IMR-90 (cell line): ENCODE data around the gene CA9. TPM values are rescaled to one million over a fixed set of nuclear protein-coding genes. Genes with fewer than 3 reads are reported as not detected.

Source experiments
- ATAC-seq: fragments of 200-7000 bp; cut with Tn5 transposase; 2 replicates; pipeline ENCODE4 v1.9.1; 2020; ENCODE audit warnings: low read depth, mild to moderate bottlenecking, moderate library complexity
- BruUV-seq: library from RNA; stranded (reverse); fragments of 400-500 nt; replicated peaks from 2 replicates; lab custom pipeline; 2021; lab: Mats Ljungman, UMichigan
- CTCF ChIA-PET: fragments of 300-600 bp; formaldehyde crosslinking; extraction: SDS; loops from one replicate; lab custom pipeline; 2021; ENCODE audit warnings: antibody characterized with exemption; lab: Yijun Ruan, JAX
- POLR2A ChIA-PET: fragments of 300-600 bp; sonication (Branson Sonifier 250); formaldehyde crosslinking; loops from one replicate; lab custom pipeline; 2022; ENCODE audit warnings: antibody characterized with exemption; ENCODE audit not compliant: unreplicated experiment; lab: Charles Lee
- DNase-seq: peaks from one replicate; pipeline ENCODE4 v3.0.0; 2013
- H2AFZ ChIP-seq: replicated peaks from 2 replicates; pipeline ENCODE3; 2013; ENCODE audit warnings: low read length, mild to moderate bottlenecking; ENCODE audit not compliant: poor library complexity
- H2AK5ac ChIP-seq: 2 replicates; pipeline ENCODE4 v1.6.1; 2013; ENCODE audit warnings: low read depth, low read length, inconsistent platforms
- H2AK9ac ChIP-seq: replicated peaks from 2 replicates; pipeline ENCODE3; 2013; ENCODE audit warnings: mild to moderate bottlenecking, low read depth, low read length, moderate library complexity; ENCODE audit not compliant: poor library complexity
- H2BK120ac ChIP-seq: 2 replicates; pipeline ENCODE4 v1.6.1; 2013; ENCODE audit warnings: low read depth, low read length, inconsistent platforms
- H2BK15ac ChIP-seq: 3 replicates; pipeline ENCODE4 v1.6.1; 2013; ENCODE audit warnings: low read depth, low read length, inconsistent platforms
- H2BK20ac ChIP-seq: 2 replicates; pipeline ENCODE4 v1.6.1; 2013; ENCODE audit warnings: low read depth, mild to moderate bottlenecking, inconsistent platforms, low read length, moderate library complexity
- H2BK5ac ChIP-seq: 2 replicates; pipeline ENCODE4 v1.6.1; 2013; ENCODE audit warnings: mild to moderate bottlenecking, low read depth, low read length, inconsistent platforms; ENCODE audit not compliant: poor library complexity, severe bottlenecking
- H3K14ac ChIP-seq: replicated peaks from 2 replicates; pipeline ENCODE4 v1.6.1; 2013; ENCODE audit warnings: low read depth, low read length, inconsistent platforms
- H3K18ac ChIP-seq: 2 replicates; pipeline ENCODE4 v1.6.1; 2013; ENCODE audit warnings: low read depth, low read length, control low read depth
- H3K23ac ChIP-seq: 2 replicates; pipeline ENCODE4 v1.6.1; 2013; ENCODE audit warnings: low read depth, low read length, inconsistent platforms
- H3K27ac ChIP-seq: 2 replicates; pipeline ENCODE4 v1.5.1; 2013; ENCODE audit warnings: mild to moderate bottlenecking, control low read depth, low read length; ENCODE audit not compliant: insufficient read depth
- H3K27me3 ChIP-seq: 2 replicates; pipeline ENCODE4 v1.6.1; 2013; ENCODE audit warnings: low read length; ENCODE audit not compliant: control insufficient read depth, insufficient read depth
- H3K36me3 ChIP-seq: 2 replicates; pipeline ENCODE4 v1.6.1; 2013; ENCODE audit warnings: low read length, mixed read lengths; ENCODE audit not compliant: control insufficient read depth, insufficient read depth
- H3K4ac ChIP-seq: 2 replicates; pipeline ENCODE4 v1.6.1; 2013; ENCODE audit warnings: low read depth, low read length, inconsistent platforms
- H3K4me1 ChIP-seq: 2 replicates; pipeline ENCODE4 v1.6.1; 2013; ENCODE audit warnings: low read length, mixed read lengths; ENCODE audit not compliant: control insufficient read depth, insufficient read depth
- H3K4me2 ChIP-seq: 2 replicates; pipeline ENCODE4 v1.6.1; 2013; ENCODE audit warnings: low read depth, mild to moderate bottlenecking, control low read depth, low read length, moderate library complexity
- H3K4me3 ChIP-seq: 2 replicates; pipeline ENCODE4 v1.5.1; 2013; ENCODE audit warnings: low read depth, mild to moderate bottlenecking, control low read depth, low read length, moderate library complexity; ENCODE audit not compliant: insufficient read depth
- H3K56ac ChIP-seq: 2 replicates; pipeline ENCODE4 v1.6.1; 2013; ENCODE audit warnings: low read length, inconsistent platforms; ENCODE audit not compliant: insufficient read depth; ENCODE audit errors: extremely low read depth
- H3K79me1 ChIP-seq, 2 experiments: 2 replicates each; pipeline ENCODE4 v1.6.1; 2013; ENCODE audit warnings: low read length in 2 of 2, inconsistent platforms in 1 of 2, low read depth in 1 of 2
- H3K9ac ChIP-seq: 2 replicates; pipeline ENCODE4 v1.6.1; 2013; ENCODE audit warnings: low read depth, low read length, control low read depth
- H3K9me1 ChIP-seq: 2 replicates; pipeline ENCODE4 v1.6.1; 2013; ENCODE audit warnings: low read length, inconsistent platforms; ENCODE audit not compliant: insufficient read depth
- H3K9me3 ChIP-seq: 2 replicates; pipeline ENCODE4 v1.6.1; 2013; ENCODE audit warnings: low read length; ENCODE audit not compliant: control insufficient read depth, insufficient read depth
- H4K20me1 ChIP-seq: 2 replicates; pipeline ENCODE4 v1.6.1; 2013; ENCODE audit warnings: low read length, inconsistent platforms; ENCODE audit not compliant: insufficient read depth
- H4K5ac ChIP-seq: 2 replicates; pipeline ENCODE4 v1.6.1; 2013; ENCODE audit warnings: mild to moderate bottlenecking, low read depth, low read length, control low read depth
- H4K8ac ChIP-seq, 2 experiments: 2 replicates each; pipeline ENCODE4 v1.6.1; 2013; ENCODE audit warnings: low read depth in 2 of 2, low read length in 2 of 2, control low read depth in 1 of 2, inconsistent platforms in 1 of 2
- H4K91ac ChIP-seq: 2 replicates; pipeline ENCODE4 v1.6.1; 2013; ENCODE audit warnings: low read depth, low read length, inconsistent platforms; ENCODE audit not compliant: insufficient read depth
- BHLHE40 ChIP-seq: fragments of 150-350 bp; IDR thresholded peaks from 2 replicates; pipeline ENCODE4 v1.6.1; 2016; ENCODE audit warnings: mild to moderate bottlenecking, low read depth, low read length
- CHD1 ChIP-seq: IDR thresholded peaks from 2 replicates; pipeline ENCODE4 v1.6.1; 2012; ENCODE audit warnings: low read depth, low read length, improper control_type of control experiment
- MXI1 ChIP-seq: IDR thresholded peaks from 2 replicates; pipeline ENCODE4 v1.6.1; 2012; ENCODE audit warnings: low read depth, mild to moderate bottlenecking, low read length, moderate library complexity, borderline replicate concordance
- POLR2A ChIP-seq: IDR thresholded peaks from 2 replicates; pipeline ENCODE4 v1.6.1; 2012; ENCODE audit warnings: mild to moderate bottlenecking, low read depth, low read length
- RCOR1 ChIP-seq: IDR thresholded peaks from 2 replicates; pipeline ENCODE4 v1.6.1; 2012; ENCODE audit warnings: mild to moderate bottlenecking, low read length, improper control_type of control experiment; ENCODE audit not compliant: insufficient replicate concordance
- SMC3 ChIP-seq: fragments of 150-350 bp; IDR thresholded peaks from 2 replicates; pipeline ENCODE4 v1.6.1; 2016; ENCODE audit warnings: low read depth, mild to moderate bottlenecking, antibody characterized with exemption, low read length, moderate library complexity
- WGBS, 2 experiments: methylation state at CpG; one replicate each; pipeline versions ENCODE4 v1.1.5 to v1.1.7; 2013; ENCODE audit warnings: missing lambda C conversion rate in 2 of 2; ENCODE audit not compliant: insufficient read length in 1 of 2; ENCODE audit errors: extremely low coverage in 2 of 2; 5-methylcytosine and 5-hydroxymethylcytosine counted together
- dilution Hi-C: fragments of 300-500 bp; cut with HindIII; formaldehyde crosslinking; loops from one replicate; pipeline ENCODE4 v1.14.3; 2018; ENCODE audit warnings: low sequenced_read_pairs; ENCODE audit not compliant: unreplicated experiment
- in situ Hi-C: fragments of 300-500 bp; cut with MboI; formaldehyde crosslinking; loops from 3 replicates; pipeline ENCODE4 v1.14.3; 2019; ENCODE audit warnings: low sequenced_read_pairs, inconsistent platforms, mixed read lengths
- intact Hi-C: fragments of 100-400 bp; cut with micrococcal nuclease; formaldehyde crosslinking; loops from 2 replicates; pipeline ENCODE4 v1.10.0; 2022
- polyA plus RNA-seq, 3 experiments: library from polyadenylated mRNA; depleted of rRNA; stranded (reverse); fragments of >200 nt; gene quantifications; 2 replicates each; pipeline ENCODE4 v1.2.3, GENCODE V29; 2012; ENCODE audit warnings: low replicate concordance in 1 of 3
- total RNA-seq: library from RNA; depleted of rRNA; stranded (reverse); fragments of >200 nt; gene quantifications from 2 replicates; pipeline ENCODE4 v1.2.3, GENCODE V29; 2012
- TF ChIP-seq, protein P1 (sequence below): conservative IDR thresholded peaks from 2 replicates; pipeline ENCODE4 v1.5.1; 2012; ENCODE audit warnings: mild to moderate bottlenecking, low read depth, low read length, improper control_type of control experiment

The CA9 gene
- total and polyA plus RNA-seq, 2 of the 4 experiments (the other 2 are of a cell fraction): 0.54 to 3.9 TPM

DNA sequence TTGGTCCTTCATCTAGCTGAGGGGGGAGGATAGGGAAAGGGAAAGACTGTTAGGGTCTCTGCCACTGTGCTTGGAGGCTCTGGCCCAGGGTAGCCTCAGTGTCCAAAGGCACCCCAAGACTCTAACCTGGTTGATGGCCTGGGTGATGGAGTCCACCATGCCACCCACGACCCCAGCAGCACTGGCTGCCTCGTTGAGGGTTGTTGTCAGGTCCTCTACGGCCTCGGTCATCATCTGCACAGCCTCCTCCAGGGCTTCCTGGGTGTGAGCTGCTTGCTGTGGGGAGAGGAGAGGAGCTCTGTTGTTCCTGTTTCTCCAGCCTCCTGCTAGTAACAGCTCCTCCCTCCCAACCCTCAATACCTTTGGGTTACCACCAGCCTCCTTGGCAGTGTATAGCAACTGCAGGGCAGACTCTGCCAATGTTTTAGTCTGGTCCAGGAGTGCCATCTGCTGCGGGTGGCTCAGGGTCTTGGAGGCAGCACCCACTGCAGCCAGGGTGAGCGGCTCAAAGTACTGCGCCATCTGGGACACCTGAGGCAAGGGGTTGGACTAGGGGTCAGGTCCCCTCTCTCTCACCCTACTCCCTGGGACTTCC lies 32.2 kb downstream of the CA9 start:
- no peaks in the 10 kb centered on the region for H3K27me3 ChIP-seq
- ATAC-seq: no peak
- no peaks in the 10 kb centered on the region for H3K9me3 ChIP-seq
- H2AK9ac ChIP-seq: no peak overlapping the region
- H3K4me3 ChIP-seq: no peak overlapping the region
- H4K5ac ChIP-seq: no peak overlapping the region
- CTCF ChIA-PET: interaction anchor here (1.2 kb wide), 1 partner anchor 9 kb away, joined by 3 read pairs; no protein-coding TSS in a partner anchor
- no peaks in the 10 kb centered on the region for H3K4me1 ChIP-seq
- POLR2A ChIA-PET: no interaction called here
- H3K56ac ChIP-seq: no peak overlapping the region
- no peak overlapping the region for H3K18ac ChIP-seq
- no peak overlapping the region for H2BK15ac ChIP-seq
- no peak overlapping the region for H3K23ac ChIP-seq
- H3K9ac ChIP-seq: no peak overlapping the region
- TSS peak; percentile 88 for BruUV-seq
- TF ChIP-seq SMC3: no peak
- TF ChIP-seq POLR2A: no peak
- no peak for TF ChIP-seq RCOR1
- TF ChIP-seq BHLHE40: no peak
- no peak for TF ChIP-seq CHD1
- no peak for TF ChIP-seq MXI1
- TF ChIP-seq, protein P1, sequence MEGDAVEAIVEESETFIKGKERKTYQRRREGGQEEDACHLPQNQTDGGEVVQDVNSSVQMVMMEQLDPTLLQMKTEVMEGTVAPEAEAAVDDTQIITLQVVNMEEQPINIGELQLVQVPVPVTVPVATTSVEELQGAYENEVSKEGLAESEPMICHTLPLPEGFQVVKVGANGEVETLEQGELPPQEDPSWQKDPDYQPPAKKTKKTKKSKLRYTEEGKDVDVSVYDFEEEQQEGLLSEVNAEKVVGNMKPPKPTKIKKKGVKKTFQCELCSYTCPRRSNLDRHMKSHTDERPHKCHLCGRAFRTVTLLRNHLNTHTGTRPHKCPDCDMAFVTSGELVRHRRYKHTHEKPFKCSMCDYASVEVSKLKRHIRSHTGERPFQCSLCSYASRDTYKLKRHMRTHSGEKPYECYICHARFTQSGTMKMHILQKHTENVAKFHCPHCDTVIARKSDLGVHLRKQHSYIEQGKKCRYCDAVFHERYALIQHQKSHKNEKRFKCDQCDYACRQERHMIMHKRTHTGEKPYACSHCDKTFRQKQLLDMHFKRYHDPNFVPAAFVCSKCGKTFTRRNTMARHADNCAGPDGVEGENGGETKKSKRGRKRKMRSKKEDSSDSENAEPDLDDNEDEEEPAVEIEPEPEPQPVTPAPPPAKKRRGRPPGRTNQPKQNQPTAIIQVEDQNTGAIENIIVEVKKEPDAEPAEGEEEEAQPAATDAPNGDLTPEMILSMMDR: no peak
- H3K79me1 ChIP-seq: peaks cover 62 to 69% of the 10 kb centered on the region in 2 experiments
- no peak overlapping the region for H2AFZ ChIP-seq
- H2AK5ac ChIP-seq: no peak overlapping the region
- H2BK120ac ChIP-seq: no peak overlapping the region
- H3K4ac ChIP-seq: no peak overlapping the region
- no peak overlapping the region for H3K14ac ChIP-seq
- H3K36me3 ChIP-seq: peaks cover 84% of the 10 kb centered on the region
- WGBS, 2 experiments: no CpG with 5 or more reads among the region's 7 CpGs
- DNase-seq: no peak
- in situ Hi-C loops: no loop called here
- no peak overlapping the region for H3K4me2 ChIP-seq
- H3K9me1 ChIP-seq: peaks cover 7% of the 10 kb centered on the region
- peaks cover 13% of the 10 kb centered on the region for H4K20me1 ChIP-seq
- intact Hi-C loops: no loop called here
- dilution Hi-C loops: no loop called here
- H4K8ac ChIP-seq: no peak overlapping the region
- H3K27ac ChIP-seq: no peak overlapping the region
- H2BK5ac ChIP-seq: no peak overlapping the region
- H2BK20ac ChIP-seq: no peak overlapping the region
- H4K91ac ChIP-seq: no peak overlapping the region
